IPS-11a (cell line): ENCODE results near the gene ADGRG1.

ENCODE experiments used
- H3K4me3 ChIP-seq: one replicate; pipeline ENCODE4 v1.5.1; 2013; ENCODE audit warnings: low read depth, low read length, control low read depth

The ADGRG1 gene

DNA sequence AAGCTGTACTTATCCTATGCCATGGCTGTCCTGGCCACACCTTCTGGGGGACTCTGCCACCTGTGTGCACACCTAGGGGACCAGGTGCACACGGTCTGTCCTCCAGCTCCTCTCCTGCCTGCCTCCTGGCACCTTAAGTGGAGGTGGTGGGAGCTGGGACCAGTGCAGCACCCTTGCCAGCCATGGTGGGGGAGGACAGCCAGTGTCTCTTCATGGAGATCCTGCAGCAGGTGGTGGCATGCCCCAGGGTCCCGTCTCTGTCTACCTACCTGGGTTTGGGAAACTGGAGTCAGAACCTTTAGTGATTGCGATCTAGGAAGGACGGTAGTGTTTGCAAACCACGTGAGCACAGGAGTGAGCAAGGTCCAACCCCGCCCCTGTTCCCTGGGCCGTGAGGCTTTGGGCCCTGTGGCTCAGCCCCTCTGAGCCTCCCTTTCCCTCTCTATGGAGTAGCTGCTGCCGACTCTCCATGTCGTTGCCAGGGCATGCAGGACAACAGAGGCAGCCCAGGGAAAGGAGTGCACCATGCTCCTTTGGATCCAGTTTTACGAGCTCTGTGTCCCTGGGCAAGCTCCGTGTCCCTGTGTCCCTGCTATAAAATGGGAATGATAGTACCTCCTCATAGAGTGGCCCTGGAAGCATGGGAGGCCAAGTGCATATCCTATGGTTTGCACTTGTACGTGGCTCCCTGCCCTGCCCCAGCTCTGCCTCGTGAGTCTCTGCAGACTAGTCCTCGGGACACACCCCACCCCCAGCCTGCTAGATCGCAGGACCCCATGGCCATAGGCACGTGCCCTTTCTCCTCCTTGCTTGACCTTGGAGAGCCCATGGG, 7.1 kb downstream of the ADGRG1 start:
- H3K4me3 ChIP-seq, result no peak overlapping the region

DNA sequence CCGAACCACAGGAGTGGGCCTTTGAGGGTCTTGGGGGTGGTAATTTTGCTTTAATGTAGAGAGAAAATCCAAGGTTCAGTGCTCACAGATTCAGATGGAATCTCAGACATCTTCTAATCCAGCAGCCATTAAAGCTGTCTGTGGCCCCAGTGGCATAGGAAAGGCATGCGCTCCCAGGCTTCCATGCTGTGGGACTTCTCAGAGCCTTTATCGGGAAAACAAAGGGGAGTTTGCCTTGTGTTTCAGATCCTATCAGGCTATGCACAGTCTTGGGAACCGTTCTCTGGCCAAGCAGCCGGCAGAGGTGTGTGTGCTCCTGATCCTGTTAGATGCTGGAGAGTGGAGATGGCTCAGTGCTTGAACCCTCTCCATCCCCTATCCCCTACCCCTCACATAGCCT, 7.8 kb downstream of the ADGRG1 start:
- no peak overlapping the region for H3K4me3 ChIP-seq

DNA sequence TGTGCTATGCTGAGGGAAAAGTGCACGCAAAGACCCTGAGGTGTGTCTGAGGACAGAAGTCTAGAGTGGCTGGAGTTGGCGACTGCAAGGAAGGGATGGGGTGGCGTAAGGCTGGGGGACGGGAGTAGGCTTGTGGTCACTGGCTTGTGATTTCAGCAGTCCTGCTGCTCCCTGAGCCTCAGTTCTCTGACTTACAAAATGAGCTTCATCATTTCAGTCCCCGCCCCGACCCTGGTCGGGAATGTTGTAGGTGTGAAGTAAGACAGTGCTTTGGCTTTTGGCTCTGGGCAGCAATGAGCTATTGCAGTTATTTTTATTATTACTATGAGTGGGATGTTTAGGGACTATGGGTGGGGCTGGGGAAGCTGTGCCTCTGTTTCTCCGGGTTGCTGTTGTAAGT, 8.6 kb downstream of the ADGRG1 start:
- no peak overlapping the region for H3K4me3 ChIP-seq

DNA sequence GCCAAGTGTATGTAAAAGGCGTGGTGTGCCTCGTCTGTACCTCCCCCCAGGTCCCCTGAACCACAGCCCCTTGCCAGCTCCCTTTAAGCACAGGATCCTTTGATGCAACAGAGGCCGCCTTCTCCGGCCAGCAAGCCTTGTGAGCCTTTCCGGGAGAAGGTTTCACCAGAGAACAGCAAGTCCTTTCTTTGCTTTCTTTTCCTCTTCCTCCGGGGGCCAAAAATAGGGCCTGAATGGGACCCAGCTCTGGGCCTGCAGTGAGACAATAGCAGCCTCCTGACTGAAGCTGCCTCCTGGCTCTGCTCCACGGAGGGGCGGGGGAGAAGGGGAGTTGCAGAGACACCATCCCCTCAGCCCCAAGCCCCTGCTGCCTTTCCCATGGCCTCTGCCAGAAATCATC, 9.0 kb downstream of the ADGRG1 start:
- H3K4me3 ChIP-seq, result no peak overlapping the region

DNA sequence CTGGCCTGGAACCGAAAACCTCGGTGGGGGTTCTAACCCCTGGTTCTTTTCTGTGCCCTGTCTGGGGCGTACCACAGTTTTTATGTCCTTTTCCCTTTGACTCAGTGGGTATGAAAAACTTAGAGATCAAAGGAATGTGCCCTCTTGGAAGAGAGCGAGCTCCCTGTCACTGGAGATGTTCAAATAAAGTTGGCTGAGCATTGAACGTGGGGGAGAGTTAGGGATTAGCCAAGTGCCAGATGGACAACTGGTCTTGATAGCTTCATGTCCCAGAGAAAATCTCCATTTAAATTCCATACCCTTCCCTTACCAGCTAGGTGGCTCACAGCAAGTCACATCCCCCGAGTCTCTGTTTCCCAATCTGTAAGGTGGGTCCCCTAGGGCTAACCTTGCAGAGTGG, 9.5 kb downstream of the ADGRG1 start:
- no peak overlapping the region for H3K4me3 ChIP-seq

GRCh38 chr16:57638381-57638780, 10.0 kb downstream of the ADGRG1 start:
- no peak overlapping the region for H3K4me3 ChIP-seq

DNA sequence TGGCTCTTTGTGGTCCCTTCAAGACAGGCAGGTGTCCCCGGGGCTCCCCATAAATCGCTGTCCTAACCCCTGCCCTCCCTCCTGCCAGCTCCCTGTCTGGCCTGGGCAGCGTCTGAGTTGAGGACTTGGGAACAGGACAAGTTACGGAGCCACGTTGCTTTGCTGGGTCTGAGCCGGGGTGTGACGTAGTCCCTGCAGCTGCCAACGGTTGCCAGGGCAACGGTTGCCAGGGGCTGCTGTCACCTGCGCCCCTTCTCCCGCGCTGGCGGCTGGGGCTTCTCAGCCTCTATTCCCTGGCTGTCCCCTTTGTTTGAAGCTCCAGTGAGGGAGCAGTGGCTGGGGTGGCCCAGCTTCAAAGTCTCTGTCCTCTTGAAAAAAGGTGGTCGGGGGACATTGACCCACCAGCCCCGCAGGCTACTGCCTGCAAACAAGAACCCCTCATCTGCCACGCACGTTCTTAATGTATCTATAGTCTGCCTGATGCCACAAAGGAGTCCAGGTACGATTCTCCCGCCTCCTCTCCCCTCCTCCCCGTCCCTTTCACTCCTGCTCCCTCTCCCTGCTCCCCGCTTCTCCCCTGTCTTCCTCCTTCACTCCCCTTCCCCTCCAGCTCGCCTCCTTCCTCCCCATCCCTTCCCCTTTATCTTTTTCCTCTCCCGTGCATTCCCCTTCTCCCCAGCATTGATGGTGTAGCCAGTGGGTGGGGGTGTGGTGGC, 10.9 kb downstream of the ADGRG1 start:
- no peak overlapping the region for H3K4me3 ChIP-seq

- H3K4me3 ChIP-seq, result no peak overlapping the region
These were observed 11.8 kb downstream of the ADGRG1 start for GRCh38 chr16:57640185-57640584.

DNA sequence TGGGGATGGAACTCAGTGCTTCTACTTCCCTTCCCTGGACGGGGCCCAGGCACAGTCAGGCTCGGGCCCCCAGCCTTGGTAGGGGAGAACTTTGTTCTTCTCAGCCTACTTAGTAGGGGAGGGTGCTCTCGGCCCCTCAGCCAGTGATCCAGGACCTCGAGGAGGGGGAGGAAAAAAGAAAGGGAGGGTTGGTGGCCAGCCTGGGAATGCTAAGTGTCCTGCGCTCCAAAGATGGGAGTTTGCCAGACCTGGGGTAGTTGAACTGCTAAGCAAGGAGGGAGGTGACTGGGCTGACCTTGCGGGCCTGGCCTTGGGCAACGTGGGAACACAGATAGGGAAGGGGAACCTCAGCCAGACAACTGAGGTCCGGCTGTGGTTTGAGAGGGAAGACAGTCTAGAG, 12.2 kb downstream of the ADGRG1 start:
- H3K4me3 ChIP-seq, result no peak overlapping the region

- no peak overlapping the region for H3K4me3 ChIP-seq
These were observed 14.0 kb downstream of the ADGRG1 start for GRCh38 chr16:57642160-57643135.

DNA sequence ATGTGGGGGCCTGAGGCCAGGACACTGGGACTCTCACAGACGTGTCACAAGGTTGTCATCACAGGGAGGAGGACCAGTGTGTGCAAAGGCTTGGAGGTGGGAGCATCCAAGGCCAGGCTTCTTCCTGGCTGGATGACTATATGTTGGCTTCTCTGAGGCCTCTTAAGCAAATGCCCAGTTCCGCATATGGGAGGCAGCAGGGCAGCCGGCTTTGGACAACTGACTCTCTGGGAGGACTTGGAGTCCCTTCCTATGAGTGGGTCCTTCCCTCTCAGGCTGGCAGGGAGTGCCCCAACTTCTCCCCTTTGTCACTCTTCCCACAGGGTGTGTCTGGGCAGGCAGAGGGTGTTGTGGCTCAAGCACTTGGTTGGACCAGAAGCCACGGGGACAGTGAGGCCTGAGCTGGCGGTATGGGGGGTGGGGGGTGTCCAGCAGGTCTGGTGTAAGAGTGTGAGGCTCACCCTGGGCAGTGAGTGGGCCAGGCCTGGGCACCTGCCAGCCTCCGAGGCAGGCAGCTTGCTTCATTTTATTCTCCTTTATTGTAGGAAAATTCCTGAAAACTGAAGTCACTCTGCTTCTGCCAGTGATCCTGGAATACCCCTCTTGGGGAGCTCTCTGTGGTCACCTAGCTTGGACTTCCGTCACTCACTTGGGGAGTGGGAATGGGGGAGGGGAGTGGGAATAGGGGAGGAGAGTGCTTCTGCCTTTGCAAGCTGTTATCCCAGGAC, 14.9 kb downstream of the ADGRG1 start:
- H3K4me3 ChIP-seq, result no peak overlapping the region

DNA sequence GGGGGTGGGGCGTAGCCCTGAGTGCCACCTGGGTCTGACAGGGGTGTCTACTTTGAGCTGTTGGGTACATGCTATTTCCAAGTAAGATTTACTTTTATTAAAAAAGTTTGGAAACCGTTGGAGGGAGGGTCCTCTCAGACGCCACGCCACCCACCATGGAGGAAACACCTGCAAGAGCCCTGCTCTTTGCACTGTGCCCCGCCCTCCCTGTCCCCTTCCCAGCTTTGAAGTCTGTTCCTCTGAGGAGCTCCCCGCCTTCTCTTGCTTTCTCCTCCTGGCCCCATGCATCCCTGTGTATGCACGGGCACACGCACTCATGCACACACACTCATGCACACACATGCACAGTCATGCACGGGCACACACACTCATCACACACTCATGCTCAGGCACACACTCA, 15.5 kb downstream of the ADGRG1 start:
- H3K4me3 ChIP-seq, result no peak overlapping the region

- H3K4me3 ChIP-seq, result no peak overlapping the region
These were observed 16.1 kb downstream of the ADGRG1 start for GRCh38 chr16:57644383-57645014.

GRCh38 chr16:57645169-57645568, 16.7 kb downstream of the ADGRG1 start:
- H3K4me3 ChIP-seq, result no peak overlapping the region

DNA sequence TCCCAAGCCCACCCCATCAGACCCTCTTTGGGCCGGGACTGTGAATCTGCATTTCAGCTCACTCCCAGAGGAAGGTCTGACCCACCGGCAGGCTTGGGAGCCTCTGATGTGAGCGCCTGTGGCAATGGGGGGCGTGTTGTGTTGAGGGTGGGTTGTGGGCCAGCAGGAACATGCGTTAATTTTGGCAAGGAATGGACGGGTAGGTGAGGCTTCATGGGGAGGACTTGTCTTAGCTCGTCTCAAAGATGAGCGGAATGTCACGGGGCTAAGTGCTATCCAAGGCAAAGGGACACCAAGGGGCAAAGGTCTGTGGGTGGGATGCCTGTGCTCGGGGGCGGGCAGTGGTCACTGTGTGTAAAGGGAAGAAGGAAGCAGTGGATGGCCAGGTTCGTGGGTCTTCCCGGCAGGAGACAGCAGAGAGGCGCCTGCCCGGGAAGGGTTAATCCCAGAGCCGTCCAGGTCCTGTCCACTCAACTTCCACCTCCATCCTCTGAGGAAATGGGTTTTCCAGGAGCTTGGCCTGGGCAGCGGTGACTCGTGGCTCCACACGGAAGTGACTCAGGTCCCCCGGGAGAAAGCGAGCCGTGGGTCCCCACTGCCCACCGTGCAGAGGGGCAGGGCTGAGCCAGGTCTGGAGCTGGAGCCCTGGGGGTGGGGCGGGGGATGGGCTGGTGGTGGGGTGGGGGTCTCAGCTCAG, 17.4 kb downstream of the ADGRG1 start:
- no peak overlapping the region for H3K4me3 ChIP-seq

GRCh38 chr16:57646388-57647039, 18.1 kb downstream of the ADGRG1 start:
- no peak overlapping the region for H3K4me3 ChIP-seq

GRCh38 chr16:57647136-57647875, 18.9 kb downstream of the ADGRG1 start:
- H3K4me3 ChIP-seq, result no peak overlapping the region

DNA sequence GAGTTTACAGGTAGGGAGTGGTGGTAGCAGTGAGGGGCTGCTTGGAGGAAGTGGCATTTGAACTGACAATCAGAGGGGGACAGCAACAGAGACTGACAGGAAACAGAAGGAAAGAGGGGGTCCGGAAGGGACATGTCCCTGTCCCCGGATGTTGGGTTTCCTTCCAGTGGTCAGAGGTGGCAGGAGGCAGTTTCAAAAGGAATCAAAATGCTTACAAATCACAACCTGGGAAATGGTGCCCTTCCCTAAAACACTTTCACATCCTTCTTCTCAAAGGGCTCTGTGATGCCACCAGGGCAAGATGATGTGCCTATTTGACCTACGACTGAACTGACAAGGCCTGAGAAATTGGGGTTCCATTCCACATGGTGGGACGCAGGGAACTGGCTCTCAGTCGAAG, 19.7 kb downstream of the ADGRG1 start:
- H3K4me3 ChIP-seq, result no peak overlapping the region
